Measurements from ENCODE around the gene NPAS3. TPM values are rescaled to one million over a fixed set of nuclear protein-coding genes. Genes with fewer than 3 reads are reported as not detected.

Gene NPAS3
- total RNA-seq, 2 experiments from 2014 or later: not detected

- ChIA-PET CTCF (no interaction called here), POLR2A (no interaction called here)
Observed at GRCh38 chr14:33711194-33711593, 772.5 kb downstream of the NPAS3 start.

- ChIA-PET CTCF (no interaction called here), POLR2A (no interaction called here)
Observed at GRCh38 chr14:33711811-33712216, 773.1 kb downstream of the NPAS3 start.

- POLR2A ChIA-PET: no interaction called here
- CTCF ChIA-PET: no interaction called here
Observed at GRCh38 chr14:33714527-33715226, 776.0 kb downstream of the NPAS3 start.

DNA sequence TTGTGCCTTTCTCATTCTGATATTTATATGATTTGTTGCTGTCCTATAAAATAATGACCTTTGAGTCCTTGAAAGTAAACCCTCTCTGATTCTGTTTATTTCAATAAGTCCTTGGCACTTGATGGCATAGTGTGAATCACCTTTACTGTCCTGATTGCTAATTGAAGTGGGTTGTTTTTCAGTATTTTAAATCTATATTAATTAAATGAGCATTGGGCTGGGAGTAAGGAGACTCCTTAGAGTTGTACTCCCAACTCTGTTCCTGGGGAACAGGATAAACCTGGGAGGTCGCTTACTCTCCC is 776.5 kb downstream of the NPAS3 start:
- ChIA-PET POLR2A (no interaction called here), CTCF (no interaction called here)

GRCh38 chr14:33716921-33717320 is 778.2 kb downstream of the NPAS3 start:
- ChIA-PET CTCF (no interaction called here), POLR2A (no interaction called here)

DNA sequence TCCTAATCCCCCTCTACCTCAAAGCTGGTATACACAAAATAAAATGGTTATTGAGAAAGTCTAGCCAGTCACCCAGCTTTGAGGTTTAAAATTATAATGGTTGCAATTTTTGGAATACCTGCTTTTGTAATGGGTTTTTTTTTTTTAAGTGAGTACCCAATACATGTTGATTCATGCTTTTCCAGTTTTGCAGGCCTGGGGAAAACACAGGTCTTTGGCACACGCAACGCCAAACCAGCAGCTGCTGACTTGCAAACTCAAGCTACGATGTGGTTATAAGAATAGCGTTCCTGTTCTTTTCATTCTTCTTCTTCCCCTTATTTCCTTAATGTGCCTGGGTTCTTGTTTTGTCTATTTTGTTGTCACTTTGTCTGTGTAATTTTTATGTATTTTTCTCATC is 779.2 kb downstream of the NPAS3 start:
- ChIA-PET POLR2A (no interaction called here), CTCF (no interaction called here)

GRCh38 chr14:33720284-33720787 is 781.7 kb downstream of the NPAS3 start:
- POLR2A ChIA-PET: no interaction called here
- CTCF ChIA-PET: no interaction called here

DNA sequence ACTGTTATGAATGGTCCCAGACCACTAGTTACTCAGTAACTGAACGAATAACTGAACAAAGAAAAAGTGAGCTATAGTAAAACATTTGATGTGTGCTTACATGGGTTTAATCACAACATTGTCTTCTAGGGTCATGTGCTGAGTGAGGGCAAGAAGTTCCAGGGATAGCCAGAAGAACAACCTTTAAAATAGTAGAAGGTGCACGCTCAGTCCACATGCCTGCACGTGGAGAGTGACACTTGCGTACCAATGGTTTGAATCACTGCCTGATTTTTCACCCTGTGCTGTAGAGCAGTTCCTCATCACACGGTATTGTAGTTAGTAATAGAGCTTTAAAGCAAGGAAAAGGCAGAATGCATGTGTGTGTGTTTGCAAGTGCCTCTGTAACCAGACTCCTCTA is 788.0 kb downstream of the NPAS3 start:
- CTCF ChIA-PET: no interaction called here
- POLR2A ChIA-PET: no interaction called here

DNA sequence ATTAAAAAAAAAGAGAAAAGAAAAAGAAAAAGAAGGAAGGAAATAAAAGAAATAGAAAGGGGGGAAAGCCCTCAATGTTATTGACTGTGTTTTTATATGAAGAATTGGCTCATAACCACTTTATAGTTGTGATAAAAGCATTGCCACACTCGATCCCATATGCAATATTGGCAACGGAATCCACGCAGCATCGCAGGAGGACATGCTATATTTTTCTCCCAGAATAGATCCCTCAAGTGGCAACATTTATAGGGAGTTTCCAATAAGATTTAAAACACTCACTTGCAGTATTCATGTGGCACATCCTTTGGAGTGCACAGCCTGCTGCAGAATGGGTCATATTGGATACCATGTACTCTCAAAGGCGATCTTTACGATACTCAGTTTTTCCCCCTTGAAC is 788.9 kb downstream of the NPAS3 start:
- ChIA-PET CTCF (no interaction called here), POLR2A (no interaction called here)

- ChIA-PET POLR2A (no interaction called here), CTCF (no interaction called here)
Observed at GRCh38 chr14:33728010-33728498, 789.4 kb downstream of the NPAS3 start.

- ChIA-PET POLR2A (no interaction called here), CTCF (no interaction called here)
Observed at GRCh38 chr14:33730156-33730555, 791.5 kb downstream of the NPAS3 start.

DNA sequence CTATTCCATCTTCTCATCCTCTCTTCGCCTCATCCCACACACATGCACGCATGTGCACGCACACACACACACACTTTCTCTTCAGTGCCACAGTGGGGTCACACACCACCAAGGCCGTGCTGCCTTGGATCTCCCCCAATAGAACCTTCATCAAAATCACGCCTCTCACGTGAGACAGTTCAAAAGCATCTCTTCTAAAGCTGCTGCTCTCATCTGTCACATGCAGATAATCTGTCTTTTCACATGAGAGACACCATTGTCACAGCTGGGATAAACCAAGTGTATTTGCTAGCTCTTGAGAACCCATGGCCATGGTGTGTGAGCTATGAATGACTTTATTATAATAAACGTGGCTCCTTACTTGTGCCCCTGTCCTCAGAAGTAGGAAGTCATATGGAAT is 793.5 kb downstream of the NPAS3 start:
- ChIA-PET CTCF (no interaction called here), POLR2A (no interaction called here)

DNA sequence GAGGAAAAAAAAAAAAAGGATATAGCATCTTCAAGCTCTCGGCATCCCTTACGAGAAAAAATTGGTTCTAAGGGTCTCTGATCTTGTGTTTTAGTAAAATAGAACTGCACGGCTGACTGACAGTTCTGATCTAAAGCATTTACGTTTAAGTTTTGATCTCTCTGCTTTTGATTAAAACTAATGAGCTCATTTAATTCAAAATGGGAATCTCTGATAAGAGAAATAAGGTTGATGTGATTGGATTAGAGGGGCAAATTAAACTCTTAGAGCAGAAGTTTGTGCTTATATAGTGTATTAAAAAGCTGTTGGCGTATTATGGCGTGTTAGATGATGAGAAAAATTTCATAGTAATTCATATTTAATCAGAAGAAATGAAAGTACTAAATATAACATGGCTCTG is 794.6 kb downstream of the NPAS3 start:
- POLR2A ChIA-PET: no interaction called here
- CTCF ChIA-PET: no interaction called here

DNA sequence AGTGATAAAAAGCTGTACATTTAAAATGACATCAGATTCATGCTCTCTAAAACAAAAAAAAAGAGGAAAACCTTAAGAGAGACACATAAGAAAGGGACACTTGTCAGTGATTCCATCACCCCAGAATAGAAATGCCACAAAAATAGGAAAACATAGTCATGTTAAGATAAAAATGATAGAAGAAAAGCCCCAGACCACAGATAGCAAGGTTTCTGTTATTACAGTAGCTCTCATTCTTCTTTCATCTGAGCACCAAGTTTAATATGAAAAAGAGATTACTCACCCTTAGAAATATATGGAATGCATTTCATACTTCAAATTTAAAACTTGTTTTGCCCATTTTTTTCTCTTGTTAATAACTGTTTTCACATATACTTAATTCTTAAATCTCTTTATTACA is 795.0 kb downstream of the NPAS3 start:
- ChIA-PET CTCF (no interaction called here), POLR2A (no interaction called here)

GRCh38 chr14:33734387-33734786 is 795.7 kb downstream of the NPAS3 start:
- POLR2A ChIA-PET: no interaction called here

DNA sequence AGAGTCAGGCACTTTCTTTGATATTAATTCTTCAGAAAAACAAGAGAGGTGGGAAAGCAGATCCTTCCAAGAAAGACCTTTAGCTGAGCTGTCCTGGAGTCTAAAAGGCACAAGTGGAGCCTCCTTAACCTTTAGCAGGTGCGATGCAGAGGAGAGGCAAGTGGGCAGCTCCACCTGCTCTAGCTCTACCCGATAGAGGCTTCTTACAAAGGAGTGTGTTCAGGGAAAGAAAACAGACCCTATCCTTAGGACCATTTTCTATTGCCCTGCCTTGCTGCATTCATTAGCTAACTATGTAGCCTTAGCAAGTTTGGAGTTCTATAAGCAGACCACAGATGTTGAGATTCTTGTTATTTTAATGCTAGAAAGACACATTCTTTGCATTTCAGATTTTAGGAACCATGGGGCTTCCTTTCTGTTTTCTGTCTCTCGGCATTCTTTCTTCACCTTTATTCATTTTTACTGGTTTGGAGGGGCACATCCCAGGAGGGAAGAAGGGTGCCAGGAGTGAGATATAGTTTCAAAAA is 797.7 kb downstream of the NPAS3 start:
- CTCF ChIA-PET: no interaction called here
- POLR2A ChIA-PET: no interaction called here

More at GRCh38 chr14:33734387-33734786, 795.7 kb downstream of the NPAS3 start:
- CTCF ChIA-PET: no interaction called here

DNA sequence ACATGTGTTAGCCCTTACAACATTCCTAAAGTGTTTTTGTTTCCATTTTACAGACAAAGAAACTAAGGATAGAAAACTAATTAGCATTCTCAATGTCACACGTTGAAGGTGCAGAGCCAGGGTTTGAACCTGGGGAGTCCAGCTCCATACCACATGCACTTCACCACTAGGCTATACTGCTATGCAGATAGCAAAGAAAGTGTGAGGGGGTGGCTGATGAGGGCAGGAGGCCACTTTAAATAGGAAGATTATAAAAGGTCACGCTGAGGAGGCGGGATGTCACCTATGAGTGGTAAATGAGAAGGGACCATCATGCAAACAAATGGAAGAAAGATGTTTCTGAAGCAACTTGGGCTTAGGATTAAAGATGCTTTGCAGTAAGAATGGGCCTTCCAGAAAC is 798.3 kb downstream of the NPAS3 start:
- ChIA-PET POLR2A (no interaction called here), CTCF (no interaction called here)

GRCh38 chr14:33737446-33737845 is 798.8 kb downstream of the NPAS3 start:
- ChIA-PET POLR2A (no interaction called here), CTCF (no interaction called here)

DNA sequence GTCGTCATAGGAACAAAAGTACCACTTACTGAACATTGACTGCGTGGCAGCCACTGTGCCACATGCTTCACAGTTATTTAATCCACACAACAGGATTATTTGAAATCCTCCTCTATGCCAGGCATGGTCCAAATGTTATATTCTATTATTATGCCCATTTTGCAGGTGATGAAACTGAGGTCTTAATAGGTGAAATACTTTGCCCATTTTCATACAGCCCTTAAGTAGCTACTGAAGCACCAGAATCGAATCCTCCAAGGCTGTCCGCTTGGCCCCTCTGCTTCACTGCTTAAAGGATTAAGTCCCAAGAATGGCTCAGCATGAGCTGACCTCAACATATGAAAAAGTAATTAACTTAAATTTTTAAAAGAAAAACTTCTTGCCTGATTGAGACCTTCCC is 799.4 kb downstream of the NPAS3 start:
- ChIA-PET CTCF (no interaction called here), POLR2A (no interaction called here)

- CTCF ChIA-PET: no interaction called here
- POLR2A ChIA-PET: no interaction called here
Observed at GRCh38 chr14:33738491-33738890, 799.8 kb downstream of the NPAS3 start.

DNA sequence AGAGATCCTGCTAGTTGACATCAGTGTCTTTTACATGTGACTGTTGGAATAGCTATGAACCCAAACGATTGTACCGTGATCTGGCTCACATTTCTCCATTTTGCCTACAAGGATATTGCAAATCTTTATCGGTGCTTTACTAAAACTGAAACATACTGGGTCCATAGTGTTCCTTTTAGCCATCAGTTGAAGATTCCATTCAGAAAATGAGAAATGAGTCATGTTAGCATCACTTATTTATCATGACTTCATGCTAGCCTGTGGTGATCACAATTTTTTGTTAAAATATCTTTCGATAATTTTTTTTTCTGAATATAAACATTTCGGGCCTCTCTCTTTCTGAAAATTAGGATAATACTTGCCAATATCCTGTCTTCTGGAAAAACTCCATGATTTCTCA is 801.9 kb downstream of the NPAS3 start:
- CTCF ChIA-PET: no interaction called here
- POLR2A ChIA-PET: no interaction called here

- POLR2A ChIA-PET: no interaction called here
- CTCF ChIA-PET: no interaction called here
Observed at GRCh38 chr14:33742166-33742565, 803.5 kb downstream of the NPAS3 start.
